Brain microvascular endothelial cell (primary cell): ENCODE results near the gene SMAD7.

Source experiments
- DNase-seq: peaks from one replicate; pipeline ENCODE4 v3.0.0-alpha.2; 2020
- H3K27ac ChIP-seq: fragments of 250-450 bp; sonication (Bioruptor Pico); 2 replicates; pipeline ENCODE4 v1.5.1; 2020; ENCODE audit warnings: mild to moderate bottlenecking, moderate library complexity
- H3K27me3 ChIP-seq: fragments of 250-450 bp; sonication (Bioruptor Pico); replicated peaks from 2 replicates; pipeline ENCODE4 v1.5.1; 2020; ENCODE audit warnings: mild to moderate bottlenecking
- H3K36me3 ChIP-seq: fragments of 250-450 bp; sonication (Bioruptor Pico); replicated peaks from 2 replicates; pipeline ENCODE4 v1.5.1; 2020; ENCODE audit warnings: mild to moderate bottlenecking
- H3K4me3 ChIP-seq: 2 replicates; pipeline ENCODE4 v1.5.1; 2011; ENCODE audit warnings: low read depth, mild to moderate bottlenecking, control low read depth, low read length, moderate library complexity
- in situ Hi-C: cut with HindIII; loops from 2 replicates; pipeline ENCODE4 v1.10.0; 2017; ENCODE audit warnings: low sequenced_read_pairs, low pct_ligation_motif_present
- TF ChIP-seq, protein P1 (sequence below): IDR thresholded peaks from 2 replicates; pipeline ENCODE4 v1.5.1; 2011; ENCODE audit warnings: low read depth, mild to moderate bottlenecking, moderate library complexity, low read length, control low read depth, inconsistent platforms; ENCODE audit errors: missing control alignments

SMAD7 gene

GRCh38 chr18:48937869-48938750, 12.7 kb downstream of the SMAD7 start:
- no peak for DNase-seq
- Histone ChIP-seq H3K36me3 (peaks cover 27% of the 10 kb centered on the region), H3K4me3 (no peak overlapping the region), H3K27me3 (no peaks in the 10 kb centered on the region), H3K27ac (no peak overlapping the region)
- in situ Hi-C loops: no loop called here
- TF ChIP-seq, protein P1, sequence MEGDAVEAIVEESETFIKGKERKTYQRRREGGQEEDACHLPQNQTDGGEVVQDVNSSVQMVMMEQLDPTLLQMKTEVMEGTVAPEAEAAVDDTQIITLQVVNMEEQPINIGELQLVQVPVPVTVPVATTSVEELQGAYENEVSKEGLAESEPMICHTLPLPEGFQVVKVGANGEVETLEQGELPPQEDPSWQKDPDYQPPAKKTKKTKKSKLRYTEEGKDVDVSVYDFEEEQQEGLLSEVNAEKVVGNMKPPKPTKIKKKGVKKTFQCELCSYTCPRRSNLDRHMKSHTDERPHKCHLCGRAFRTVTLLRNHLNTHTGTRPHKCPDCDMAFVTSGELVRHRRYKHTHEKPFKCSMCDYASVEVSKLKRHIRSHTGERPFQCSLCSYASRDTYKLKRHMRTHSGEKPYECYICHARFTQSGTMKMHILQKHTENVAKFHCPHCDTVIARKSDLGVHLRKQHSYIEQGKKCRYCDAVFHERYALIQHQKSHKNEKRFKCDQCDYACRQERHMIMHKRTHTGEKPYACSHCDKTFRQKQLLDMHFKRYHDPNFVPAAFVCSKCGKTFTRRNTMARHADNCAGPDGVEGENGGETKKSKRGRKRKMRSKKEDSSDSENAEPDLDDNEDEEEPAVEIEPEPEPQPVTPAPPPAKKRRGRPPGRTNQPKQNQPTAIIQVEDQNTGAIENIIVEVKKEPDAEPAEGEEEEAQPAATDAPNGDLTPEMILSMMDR: no peak

DNA sequence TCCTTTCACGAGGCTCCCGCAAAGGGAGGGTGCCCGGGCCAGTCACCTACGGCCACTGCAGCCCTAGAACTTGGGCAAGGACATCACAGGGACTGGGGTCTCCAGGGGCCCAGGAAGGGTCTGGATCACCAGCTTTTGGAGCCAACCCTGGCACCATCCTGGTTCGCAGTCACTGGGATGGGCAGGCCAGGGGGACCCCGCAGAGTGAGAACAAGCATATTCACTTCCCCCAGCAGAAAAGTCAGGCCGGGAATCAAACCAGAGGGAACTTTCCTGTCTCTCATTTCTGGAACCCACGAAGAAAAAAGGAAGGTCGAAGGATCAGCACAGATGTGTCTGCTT, 15.4 kb downstream of the SMAD7 start:
- in situ Hi-C loops: no loop called here
- TF ChIP-seq, protein P1: no peak
- no peaks in the 10 kb centered on the region for H3K27me3 ChIP-seq
- H3K27ac ChIP-seq: peak overlapping the region; percentile 38
- H3K4me3 ChIP-seq: no peak overlapping the region
- no peak for DNase-seq
- H3K36me3 ChIP-seq: peaks cover 16% of the 10 kb centered on the region

- in situ Hi-C loops: no loop called here
- DNase-seq: no peak
- no peaks in the 10 kb centered on the region for H3K27me3 ChIP-seq
- H3K27ac ChIP-seq: peak overlapping the region; percentile 38
- TF ChIP-seq, protein P1: no peak
- H3K4me3 ChIP-seq: no peak overlapping the region
- peaks cover 11% of the 10 kb centered on the region for H3K36me3 ChIP-seq
These were observed 15.9 kb downstream of the SMAD7 start for GRCh38 chr18:48934723-48935432.

- Histone ChIP-seq H3K4me3 (no peak overlapping the region), H3K27me3 (no peaks in the 10 kb centered on the region), H3K36me3 (peaks cover 10% of the 10 kb centered on the region), H3K27ac (peak overlapping the region; percentile 38)
- TF ChIP-seq, protein P1: no peak
- in situ Hi-C loops: no loop called here
- DNase-seq: no peak
These were observed 16.4 kb downstream of the SMAD7 start for GRCh38 chr18:48934415-48934722.

DNA sequence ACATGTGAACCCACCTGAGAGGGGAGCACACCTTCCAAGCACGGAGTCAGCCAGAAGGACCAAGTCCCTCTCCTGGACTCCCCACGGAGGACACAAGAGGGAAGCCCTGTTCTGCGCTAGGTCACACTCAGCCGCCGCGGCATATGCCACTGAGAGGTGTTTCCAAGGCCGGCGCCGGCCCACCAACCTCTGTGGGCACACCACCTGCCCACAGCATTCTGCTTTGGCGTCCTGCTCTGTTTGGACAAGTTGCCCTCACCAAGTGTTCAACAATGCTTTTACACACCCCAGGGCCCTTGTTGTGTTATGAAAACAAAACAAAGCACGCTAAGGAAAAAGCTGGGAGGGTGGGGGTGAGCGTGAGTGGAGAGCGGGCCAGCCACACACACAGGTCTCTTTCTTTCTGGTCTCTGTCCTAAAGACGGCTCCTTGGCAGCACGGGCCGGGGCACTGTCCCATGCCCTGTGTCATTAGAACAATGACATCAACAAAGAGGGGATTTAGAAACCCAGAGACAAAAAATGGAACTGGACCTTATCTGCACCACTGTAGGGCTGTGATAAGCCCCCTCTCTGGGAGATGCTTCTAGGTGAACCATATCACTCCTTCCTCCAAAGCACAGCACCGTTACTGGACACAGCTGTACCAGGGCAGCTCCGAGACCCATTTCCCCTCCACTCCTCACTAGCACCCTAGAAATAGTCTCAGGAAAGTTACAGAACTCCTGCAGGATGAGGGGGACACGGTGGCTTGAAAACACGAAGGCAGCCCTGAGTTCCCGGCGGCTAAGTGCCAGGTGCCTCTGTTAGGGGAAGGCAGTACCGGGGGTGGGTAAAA, 17.0 kb downstream of the SMAD7 start:
- Histone ChIP-seq H3K4me3 (no peak overlapping the region), H3K36me3 (peaks cover 10% of the 10 kb centered on the region), H3K27ac (peak overlapping the region; percentile 97), H3K27me3 (no peaks in the 10 kb centered on the region)
- in situ Hi-C loops: no loop called here
- TF ChIP-seq, protein P1: no peak
- DNase-seq: no peak
